WTC11 (cell line): ENCODE results near the gene CAPRIN2. TPM values are rescaled to one million over a fixed set of nuclear protein-coding genes. Genes with fewer than 3 reads are reported as not detected.

Experiments used
- ATAC-seq: fragments of 200-7000 bp; cut with Tn5 transposase; 2 replicates; pipeline ENCODE4 v1.10.0; 2021; ENCODE audit warnings: mild to moderate bottlenecking, moderate library complexity
- CTCF ChIA-PET: fragments of 300-600 bp; sonication (Branson Sonifier 250); formaldehyde crosslinking; loops from one replicate; lab custom pipeline; 2021; ENCODE audit warnings: antibody characterized with exemption; lab: Charles Lee
- POLR2A ChIA-PET: fragments of 350-600 bp; sonication (Branson Sonifier 250); formaldehyde crosslinking; loops from one replicate; lab custom pipeline; 2021; ENCODE audit warnings: antibody characterized with exemption; lab: Charles Lee
- DNase-seq: peaks from one replicate; pipeline ENCODE4 v3.0.0; 2021; ENCODE audit warnings: low spot score
- H3K27ac Mint-ChIP-seq: 2 replicates; pipeline ENCODE4 v1.8.0; 2021; ENCODE audit warnings: mixed read lengths
- H3K27me3 Mint-ChIP-seq: 2 replicates; pipeline ENCODE4 v1.8.0; 2021; ENCODE audit warnings: low read depth, mild to moderate bottlenecking, moderate library complexity, mixed read lengths
- H3K36me3 Mint-ChIP-seq: 2 replicates; pipeline ENCODE4 v1.8.0; 2021; ENCODE audit warnings: mixed read lengths
- H3K4me1 Mint-ChIP-seq: 2 replicates; pipeline ENCODE4 v1.8.0; 2022; ENCODE audit warnings: mixed read lengths
- H3K4me3 Mint-ChIP-seq: 2 replicates; pipeline ENCODE4 v1.8.0; 2021; ENCODE audit warnings: mild to moderate bottlenecking, moderate library complexity, mixed read lengths
- H3K9me3 Mint-ChIP-seq: 2 replicates; pipeline ENCODE4 v1.8.0; 2021; ENCODE audit warnings: mixed read lengths
- ATF1 ChIP-seq: sonication (generic); formaldehyde crosslinking; IDR thresholded peaks from 2 replicates; pipeline ENCODE4 v1.8.1; 2023; ENCODE audit warnings: mild to moderate bottlenecking, moderate library complexity, missing genetic modification reagents
- ATF3 ChIP-seq: sonication (generic); formaldehyde crosslinking; conservative IDR thresholded peaks from 2 replicates; pipeline ENCODE4 v1.8.1; 2022; ENCODE audit warnings: mild to moderate bottlenecking, missing genetic modification reagents
- CREB1 ChIP-seq: sonication (generic); formaldehyde crosslinking; IDR thresholded peaks from 2 replicates; pipeline ENCODE4 v1.8.0; 2023; ENCODE audit warnings: mild to moderate bottlenecking, missing genetic modification reagents
- E2F5 ChIP-seq: sonication (generic); formaldehyde crosslinking; IDR thresholded peaks from 2 replicates; pipeline ENCODE4 v1.8.1; 2022; ENCODE audit warnings: mild to moderate bottlenecking, moderate library complexity, missing genetic modification reagents
- FOXK1 ChIP-seq: sonication (generic); formaldehyde crosslinking; IDR thresholded peaks from 2 replicates; pipeline ENCODE4 v1.8.0; 2022; ENCODE audit warnings: mild to moderate bottlenecking, moderate library complexity, missing genetic modification reagents
- FOXP4 ChIP-seq: sonication (generic); formaldehyde crosslinking; IDR thresholded peaks from 2 replicates; pipeline ENCODE4 v1.8.0; 2022; ENCODE audit warnings: mild to moderate bottlenecking, missing genetic modification reagents
- GRHL2 ChIP-seq: fragments of 250-450 bp; sonication (Bioruptor Pico); IDR thresholded peaks from 2 replicates; pipeline ENCODE4 v1.8.0; 2022; ENCODE audit warnings: mild to moderate bottlenecking, moderate library complexity; ENCODE audit not compliant: insufficient replicate concordance, severe bottlenecking
- GTF2I ChIP-seq: fragments of 250-450 bp; sonication (Bioruptor Pico); conservative IDR thresholded peaks from 2 replicates; pipeline ENCODE4 v1.4.0; 2021; ENCODE audit warnings: mild to moderate bottlenecking
- HMGXB4 ChIP-seq: sonication (generic); formaldehyde crosslinking; IDR thresholded peaks from 2 replicates; pipeline ENCODE4 v1.8.1; 2023; ENCODE audit warnings: mild to moderate bottlenecking, moderate library complexity, missing genetic modification reagents
- JAZF1 ChIP-seq: fragments of 250-450 bp; sonication (Bioruptor Pico); IDR thresholded peaks from 2 replicates; pipeline ENCODE4 v1.9.0; 2021; ENCODE audit warnings: moderate library complexity, mild to moderate bottlenecking, inconsistent platforms
- MAX ChIP-seq: sonication (generic); formaldehyde crosslinking; IDR thresholded peaks from 2 replicates; pipeline ENCODE4 v1.8.0; 2022; ENCODE audit warnings: mild to moderate bottlenecking, missing genetic modification reagents
- NFATC4 ChIP-seq: fragments of 250-450 bp; sonication (Bioruptor Pico); IDR thresholded peaks from 2 replicates; pipeline ENCODE4 v1.9.0; 2021; ENCODE audit warnings: mild to moderate bottlenecking
- PRDM15 ChIP-seq: sonication (generic); formaldehyde crosslinking; IDR thresholded peaks from 2 replicates; pipeline ENCODE4 v1.8.0; 2022; ENCODE audit warnings: missing genetic modification reagents
- PRRX2 ChIP-seq: fragments of 250-450 bp; sonication (Bioruptor Pico); IDR thresholded peaks from 2 replicates; pipeline ENCODE4 v1.8.0; 2021; ENCODE audit warnings: mild to moderate bottlenecking
- RELA ChIP-seq: sonication (generic); formaldehyde crosslinking; IDR thresholded peaks from 2 replicates; pipeline ENCODE4 v1.8.1; 2022; ENCODE audit warnings: missing genetic modification reagents, mild to moderate bottlenecking, borderline replicate concordance
- TEAD1 ChIP-seq: sonication (generic); formaldehyde crosslinking; IDR thresholded peaks from 2 replicates; pipeline ENCODE4 v1.8.0; 2022; ENCODE audit warnings: mild to moderate bottlenecking, missing genetic modification reagents
- ZBTB43 ChIP-seq: sonication (generic); formaldehyde crosslinking; IDR thresholded peaks from 2 replicates; pipeline ENCODE4 v1.8.1; 2023; ENCODE audit warnings: mild to moderate bottlenecking, missing genetic modification reagents
- ZNF121 ChIP-seq: sonication (generic); formaldehyde crosslinking; IDR thresholded peaks from 2 replicates; pipeline ENCODE4 v1.8.0; 2023; ENCODE audit warnings: missing genetic modification reagents
- ZNF219 ChIP-seq: sonication (generic); formaldehyde crosslinking; IDR thresholded peaks from 2 replicates; pipeline ENCODE4 v1.8.0; 2023; ENCODE audit warnings: missing genetic modification reagents, mild to moderate bottlenecking, borderline replicate concordance
- ZNF416 ChIP-seq: fragments of 250-450 bp; sonication (Bioruptor Pico); IDR thresholded peaks from 2 replicates; pipeline ENCODE4 v1.9.0; 2021; ENCODE audit warnings: mild to moderate bottlenecking, inconsistent platforms
- total RNA-seq: library from RNA; stranded (reverse); gene quantifications from 3 replicates; pipeline ENCODE4 v1.2.3, GENCODE V29; 2021

The CAPRIN2 gene
- total RNA-seq, 1 experiment from 2014 or later, result 62.7 TPM

GRCh38 chr12:30696103-30696408 is 58.7 kb downstream of the CAPRIN2 start:
- Mint-ChIP-seq H3K27ac (peak overlapping the region; percentile 82), H3K27me3 (no peaks in the 10 kb centered on the region), H3K4me3 (peak overlapping the region; percentile 93), H3K4me1 (peaks cover 40% of the 10 kb centered on the region), H3K9me3 (no peaks in the 10 kb centered on the region), H3K36me3 (no peaks in the 10 kb centered on the region)
- TF ChIP-seq RELA (CRISPR knock-in tag), result no peak
- no peak for TF ChIP-seq ATF1 (CRISPR knock-in tag)
- TF ChIP-seq TEAD1 (CRISPR knock-in tag), result no peak
- TF ChIP-seq ATF3 (CRISPR knock-in tag), result no peak
- no peak for TF ChIP-seq GRHL2 (CRISPR knock-in tag)
- 0 out of 2 replicates have a peak, but pooled peaks have one; percentile 11 for TF ChIP-seq FOXK1 (CRISPR knock-in tag)
- no peak for TF ChIP-seq JAZF1 (CRISPR knock-in tag)
- POLR2A ChIA-PET, result interaction anchor here (0.6 to 1.6 kb wide), 6 partner anchors 11 to 1074 kb away, joined by 3 to 6 read pairs (median 4); no protein-coding TSS in a partner anchor
- no peak for DNase-seq
- no peak for ATAC-seq
- CTCF ChIA-PET, result interaction anchor here (0.7 to 3.0 kb wide), 17 partner anchors 10 to 461 kb away, joined by 3 to 35 read pairs (median 4); partner anchors contain the start of gene CAPRIN2

GRCh38 chr12:30695199-30696102 is 59.3 kb downstream of the CAPRIN2 start, which contains the start of gene IPO8:
IPO8 (minus strand) TSS chr12:30695869; CDS start chr12:30695647, 222 bp downstream.
- ChIA-PET POLR2A (interaction anchor here (0.6 to 1.6 kb wide), 7 partner anchors 10 to 1074 kb away, joined by 3 to 6 read pairs (median 4); no protein-coding TSS in a partner anchor), CTCF (interaction anchor here (0.7 to 3.0 kb wide), 18 partner anchors 10 to 460 kb away, joined by 3 to 35 read pairs (median 4); partner anchors contain the start of gene CAPRIN2)
- ATAC-seq (peak; percentile 86), DNase-seq (peak; percentile 94)
- H3K4me3 Mint-ChIP-seq, result peak within 1 kb of the TSS; percentile 93
- H3K9me3 Mint-ChIP-seq, result no peaks in the 10 kb centered on the region
- peak within 1 kb of the TSS; percentile 90 for H3K27ac Mint-ChIP-seq
- H3K4me1 Mint-ChIP-seq, result peaks cover 41% of the 10 kb centered on the region
- no peaks in the 10 kb centered on the region for H3K36me3 Mint-ChIP-seq
- no peaks in the 10 kb centered on the region for H3K27me3 Mint-ChIP-seq
- TF ChIP-seq HMGXB4 (peak; percentile 78), ZNF219 (CRISPR knock-in tag) (no peak), PRRX2 (no peak), ATF3 (CRISPR knock-in tag) (no peak), FOXP4 (CRISPR knock-in tag) (0 out of 2 replicates have a peak, but pooled peaks have one; percentile 9), ZNF416 (CRISPR knock-in tag) (no peak), ZBTB43 (CRISPR knock-in tag) (0 out of 2 replicates have a peak, but pooled peaks have one; percentile 11), PRDM15 (CRISPR knock-in tag) (no peak), GTF2I (no peak), ZNF121 (CRISPR knock-in tag) (no peak), NFATC4 (CRISPR knock-in tag) (no peak), E2F5 (CRISPR knock-in tag) (no peak), MAX (CRISPR knock-in tag) (no peak; the same call in 1 of the 2 replicates), CREB1 (no peak)
